Gastrocnemius medialis (tissue), 4 donors: ENCODE results near the gene ASTN2. TPM values are rescaled to one million over a fixed set of nuclear protein-coding genes. Genes with fewer than 3 reads are reported as not detected.

Experiments used
- ATAC-seq, 2 donors: fragments of 150-250 bp; one replicate each; pipeline ENCODE4 v1.9.1; 2016
- DNase-seq, 2 donors: peaks; one replicate each; pipeline ENCODE4 v3.0.0-alpha.2; 2019
- H3K27ac ChIP-seq, 4 donors: fragments of 200-600 bp; sonication (generic); 1 replicate in 1 of 4; 2 replicates in 3 of 4; pipeline ENCODE4 v1.5.1; 2016 to 2018; ENCODE audit warnings: mild to moderate bottlenecking in 2 of 4, moderate library complexity in 1 of 4
- H3K27me3 ChIP-seq, 3 donors: fragments of 200-600 bp; sonication (generic) in 2 of 3; 1 replicate in 1 of 3; 2 replicates in 2 of 3; pipeline versions ENCODE4 v1.5.1 to v1.6.0; 2016 to 2019; ENCODE audit warnings: mild to moderate bottlenecking in 1 of 3, moderate library complexity in 1 of 3
- H3K36me3 ChIP-seq, 2 donors: fragments of 200-600 bp; sonication (generic) in 1 of 2; one replicate each; pipeline ENCODE4 v1.5.1; 2017 to 2018
- H3K4me1 ChIP-seq, 2 donors: fragments of 200-600 bp; sonication (generic) in 1 of 2; one replicate each; pipeline ENCODE4 v1.5.1; 2016 to 2017; ENCODE audit warnings: mild to moderate bottlenecking in 2 of 2
- H3K4me3 ChIP-seq, 4 donors: fragments of 200-600 bp; sonication (generic) in 3 of 4; 1 replicate in 1 of 4; 2 replicates in 3 of 4; pipeline ENCODE4 v1.5.1; 2016 to 2019; ENCODE audit warnings: mild to moderate bottlenecking in 2 of 4
- H3K9me3 ChIP-seq, 3 donors: fragments of 200-600 bp; sonication (generic) in 2 of 3; 1 replicate in 1 of 3; 2 replicates in 2 of 3; pipeline ENCODE4 v1.5.1; 2016 to 2019
- CTCF ChIP-seq, 5 experiments: fragments of 450-650 bp in 3 of 5; fragments of 200-600 bp in 2 of 5; sonication (generic) in 2 of 5; IDR thresholded peaks in 4 of 5; conservative IDR thresholded peaks in 1 of 5; 1 replicate in 4 of 5; 2 replicates in 1 of 5; pipeline ENCODE4 v1.5.1; 2016 to 2019; ENCODE audit warnings: antibody characterized with exemption in 5 of 5, mild to moderate bottlenecking in 3 of 5, moderate library complexity in 3 of 5
- POLR2A ChIP-seq, 2 donors: fragments of 450-650 bp; IDR thresholded peaks; one replicate each; pipeline ENCODE4 v1.6.1; 2017; ENCODE audit warnings: antibody characterized with exemption in 2 of 2, mild to moderate bottlenecking in 2 of 2, moderate library complexity in 2 of 2
- in situ Hi-C, 4 donors: fragments of 200-750 bp; cut with MboI; loops; one replicate each; pipeline versions ENCODE4 v1.15.0 to v1.8.0; 2017; ENCODE audit warnings: low sequenced_read_pairs in 4 of 4
- intact Hi-C: fragments of 100-400 bp; cut with DNase I; formaldehyde crosslinking; loops from one replicate; pipeline ENCODE4 v1.15.1; 2023; ENCODE audit warnings: low total_unique reads
- total RNA-seq, 4 donors: library from RNA; depleted of rRNA; stranded (reverse); fragments of >200 nt; gene quantifications; one replicate each; pipeline versions ENCODE4 v1.1.0 to v1.2.3, GENCODE V29; 2016

Gene ASTN2
- total RNA-seq, 4 donors from 2014 or later = 2.5 to 4.6 (median 3.7) TPM

GRCh38 chr9:116451500-116452115, 963.2 kb downstream of the ASTN2 start:
- in situ Hi-C loops = loop anchor here in 1 of 4 donors (25.0 kb wide), 1 partner anchor 111 kb away; no protein-coding TSS in a partner anchor
- no peaks in the 10 kb centered on the region for H3K4me1 ChIP-seq
- ATAC-seq = no peak

GRCh38 chr9:116450378-116451139, 964.3 kb downstream of the ASTN2 start:
- no peak overlapping the region for H3K27ac ChIP-seq
- in situ Hi-C loops = loop anchor here in 1 of 4 donors (25.0 kb wide), 1 partner anchor 112 kb away; no protein-coding TSS in a partner anchor

More at GRCh38 chr9:116451500-116452115, 963.2 kb downstream of the ASTN2 start:
- DNase-seq = no peak
- Histone ChIP-seq H3K9me3 (peaks cover 0 to 5% (median 0%) of the 10 kb centered on the region in 3 donors), H3K36me3 (no peaks in the 10 kb centered on the region), H3K27ac (no peak overlapping the region), H3K27me3 (no peaks in the 10 kb centered on the region), H3K4me3 (no peak overlapping the region)
- TF ChIP-seq CTCF (IDR thresholded peaks at IDR 0.05 in 4 of 5, conservative IDR thresholded peaks at IDR 0.05 in 1 of 5) (no peak), POLR2A (IDR thresholded peaks at IDR 0.05) (no peak)
- intact Hi-C loops = no loop called here

GRCh38 chr9:116449949-116450348, 964.9 kb downstream of the ASTN2 start:
- Histone ChIP-seq H3K4me1 (no peaks in the 10 kb centered on the region), H3K27me3 (no peaks in the 10 kb centered on the region), H3K4me3 (no peak overlapping the region), H3K27ac (no peak overlapping the region), H3K36me3 (no peaks in the 10 kb centered on the region), H3K9me3 (no peaks in the 10 kb centered on the region)
- in situ Hi-C loops = loop anchor here in 1 of 4 donors (25.0 kb wide), 1 partner anchor 112 kb away; no protein-coding TSS in a partner anchor
- no peak for TF ChIP-seq POLR2A (IDR thresholded peaks at IDR 0.05)
- TF ChIP-seq CTCF (IDR thresholded peaks at IDR 0.05 in 4 of 5, conservative IDR thresholded peaks at IDR 0.05 in 1 of 5) = no peak
- intact Hi-C loops = no loop called here
- no peak for ATAC-seq
- no peak for DNase-seq

More at GRCh38 chr9:116450378-116451139, 964.3 kb downstream of the ASTN2 start:
- intact Hi-C loops = no loop called here
- Histone ChIP-seq H3K9me3 (no peaks in the 10 kb centered on the region), H3K4me1 (no peaks in the 10 kb centered on the region), H3K36me3 (no peaks in the 10 kb centered on the region), H3K4me3 (no peak overlapping the region), H3K27me3 (no peaks in the 10 kb centered on the region)
- no peak for ATAC-seq
- TF ChIP-seq CTCF (IDR thresholded peaks at IDR 0.05 in 4 of 5, conservative IDR thresholded peaks at IDR 0.05 in 1 of 5) (no peak), POLR2A (IDR thresholded peaks at IDR 0.05) (no peak)
- no peak for DNase-seq

- H3K36me3 ChIP-seq = no peaks in the 10 kb centered on the region
- DNase-seq (no peak), ATAC-seq (no peak)
- in situ Hi-C loops (no loop called here), intact Hi-C loops (no loop called here)
- H3K4me3 ChIP-seq = no peak overlapping the region
- TF ChIP-seq POLR2A (IDR thresholded peaks at IDR 0.05) = no peak
- no peak for TF ChIP-seq CTCF (IDR thresholded peaks at IDR 0.05 in 4 of 5, conservative IDR thresholded peaks at IDR 0.05 in 1 of 5)
- H3K27me3 ChIP-seq = no peaks in the 10 kb centered on the region
- H3K4me1 ChIP-seq = no peaks in the 10 kb centered on the region
- no peaks in the 10 kb centered on the region for H3K9me3 ChIP-seq
- H3K27ac ChIP-seq = no peak overlapping the region
Measured at GRCh38 chr9:116448431-116448830, 966.4 kb downstream of the ASTN2 start.
